Measurements from ENCODE around the gene GFER.
"Not testable (repeated sequence)": the region's sequence is repeated elsewhere in the genome, so short reads cannot be mapped to it uniquely, and the experiment has no call there.

Gene GFER

DNA sequence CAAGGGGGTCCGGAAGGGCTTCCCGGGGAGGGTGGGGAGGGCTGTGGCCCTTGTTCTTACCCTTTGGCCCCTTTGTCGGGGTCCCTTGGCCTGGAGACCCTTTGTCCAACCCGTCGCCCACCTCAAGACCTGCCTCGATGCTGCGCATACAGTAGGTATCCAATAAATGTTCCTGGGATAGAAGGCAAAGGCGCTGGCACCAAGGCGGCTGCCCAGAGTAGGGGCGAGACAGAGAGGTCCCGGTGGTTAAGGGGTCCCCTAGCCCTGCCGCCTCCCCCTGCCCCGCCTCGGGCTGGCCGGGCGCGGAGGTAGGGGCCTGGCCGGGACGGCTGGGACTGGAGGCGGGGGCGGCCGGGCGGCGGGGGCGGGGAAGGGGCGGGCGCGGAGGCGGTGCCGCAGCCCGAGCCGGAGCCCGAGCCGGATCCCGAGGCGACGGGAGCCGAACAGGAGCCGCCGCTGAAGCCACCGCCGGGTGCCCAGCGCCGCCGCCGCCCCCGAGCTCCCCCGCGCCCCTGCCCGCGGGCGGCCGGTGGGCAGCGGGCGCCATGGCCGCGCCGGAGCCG is 42.5 kb downstream of the GFER start, which contains the start of gene NHERF2:
NHERF2 (plus strand) TSS at position 442 of the 563 bp plus-strand sequence; CDS start at position 546, 104 bp downstream.
- DNase-seq (ENCODE audit: low read depth), result no peak

DNA sequence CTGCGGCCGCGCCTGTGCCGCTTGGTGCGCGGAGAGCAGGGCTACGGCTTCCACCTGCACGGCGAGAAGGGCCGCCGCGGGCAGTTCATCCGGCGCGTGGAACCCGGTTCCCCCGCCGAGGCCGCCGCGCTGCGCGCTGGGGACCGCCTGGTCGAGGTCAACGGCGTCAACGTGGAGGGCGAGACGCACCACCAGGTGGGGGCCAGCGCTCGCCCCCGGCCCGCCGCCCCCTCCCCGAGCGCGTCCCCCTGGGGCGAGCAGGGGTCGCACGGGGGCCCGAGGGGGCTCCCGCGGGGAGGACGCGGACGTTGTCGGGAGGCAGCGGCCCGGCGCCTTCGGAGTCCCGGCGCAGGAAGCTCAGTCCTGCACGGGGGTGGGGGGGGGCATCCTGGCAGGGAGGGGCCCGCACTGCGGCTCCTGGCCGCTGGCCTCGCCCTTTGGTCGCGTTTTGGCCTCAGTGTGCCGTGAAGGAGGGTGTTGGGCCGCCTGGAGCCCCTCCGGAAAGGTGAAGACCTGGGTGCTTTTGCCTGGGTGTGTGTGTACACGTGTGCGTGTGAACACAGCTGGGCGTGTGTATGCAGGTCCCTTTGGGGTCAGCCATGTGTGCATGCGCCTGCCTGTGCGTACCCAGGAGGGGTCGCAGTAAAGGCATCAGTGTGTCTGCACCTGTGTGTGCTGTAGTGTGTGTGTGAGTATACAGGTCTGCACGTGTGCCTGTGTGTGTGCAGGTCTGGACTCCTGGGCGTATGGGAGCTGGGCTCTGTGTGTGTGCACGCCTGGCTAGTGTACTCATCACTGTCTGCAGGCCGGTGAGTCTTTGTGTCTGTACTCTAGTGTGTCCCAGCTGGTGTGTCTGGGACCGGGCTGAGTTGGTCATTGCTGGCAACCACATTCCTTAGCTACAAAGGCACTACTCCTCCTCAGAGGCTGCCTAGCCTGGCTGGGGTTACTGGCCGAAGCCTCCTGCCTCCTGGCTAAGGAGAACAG is 43.3 kb downstream of the GFER start:
- DNase-seq (ENCODE audit: low read depth), result no peak

GRCh38 chr16:2028146-2028545 is 44.2 kb downstream of the GFER start:
- no peak for DNase-seq (ENCODE audit: low read depth)

DNA sequence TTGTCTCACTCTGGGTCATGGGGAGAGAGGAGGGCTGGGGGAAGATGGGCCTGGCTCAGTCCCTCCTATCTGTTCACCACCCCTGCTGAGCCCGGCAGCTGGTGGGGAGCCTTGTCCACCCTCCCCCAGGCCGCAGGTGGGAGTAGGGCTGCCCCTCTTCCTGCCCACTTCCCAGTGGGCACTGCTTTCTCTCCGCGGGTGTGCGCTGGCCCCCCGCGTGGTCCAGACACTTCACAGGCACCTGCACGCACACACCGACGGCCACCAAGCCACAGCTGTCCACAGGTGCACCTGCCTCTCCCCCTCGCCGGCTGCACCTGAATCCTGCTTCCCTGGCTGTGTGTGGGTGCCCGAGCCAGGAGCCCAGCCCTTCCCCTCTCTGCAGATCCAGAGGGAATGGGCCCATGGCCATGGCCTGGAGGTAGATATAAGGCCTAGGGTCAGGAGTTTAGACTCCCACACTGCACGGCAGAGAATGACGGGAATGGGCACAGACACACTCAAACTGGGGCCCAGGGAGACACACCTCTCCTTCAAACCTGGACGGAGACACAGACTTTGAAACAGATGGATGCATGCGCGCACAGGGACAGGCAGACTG is 44.7 kb downstream of the GFER start:
- no peak for DNase-seq (ENCODE audit: low read depth)

- DNase-seq (ENCODE audit: low read depth), result no peak
Measured at GRCh38 chr16:2029350-2029749, 45.4 kb downstream of the GFER start.

DNA sequence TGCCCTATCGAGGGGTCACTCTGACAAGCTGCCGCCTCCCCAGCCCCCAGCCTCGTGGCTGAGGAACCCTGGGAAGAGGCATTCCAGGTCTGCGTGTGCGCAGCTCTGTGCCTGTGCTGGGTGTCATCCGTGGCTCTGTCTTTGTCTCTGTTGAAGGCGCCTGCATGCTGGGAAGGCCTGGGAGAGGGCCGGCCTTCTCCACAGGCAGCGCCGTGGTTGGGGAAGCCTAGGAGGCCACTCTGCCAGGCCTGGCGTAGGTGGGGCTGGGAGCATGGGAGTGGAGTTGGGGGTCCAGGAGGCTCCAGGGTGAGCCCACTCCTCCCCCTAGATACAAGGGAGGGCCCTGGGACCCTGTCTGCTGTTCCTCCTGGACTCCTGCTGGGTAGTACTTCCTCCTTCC is 46.0 kb downstream of the GFER start:
- DNase-seq (ENCODE audit: low read depth), result no peak

DNA sequence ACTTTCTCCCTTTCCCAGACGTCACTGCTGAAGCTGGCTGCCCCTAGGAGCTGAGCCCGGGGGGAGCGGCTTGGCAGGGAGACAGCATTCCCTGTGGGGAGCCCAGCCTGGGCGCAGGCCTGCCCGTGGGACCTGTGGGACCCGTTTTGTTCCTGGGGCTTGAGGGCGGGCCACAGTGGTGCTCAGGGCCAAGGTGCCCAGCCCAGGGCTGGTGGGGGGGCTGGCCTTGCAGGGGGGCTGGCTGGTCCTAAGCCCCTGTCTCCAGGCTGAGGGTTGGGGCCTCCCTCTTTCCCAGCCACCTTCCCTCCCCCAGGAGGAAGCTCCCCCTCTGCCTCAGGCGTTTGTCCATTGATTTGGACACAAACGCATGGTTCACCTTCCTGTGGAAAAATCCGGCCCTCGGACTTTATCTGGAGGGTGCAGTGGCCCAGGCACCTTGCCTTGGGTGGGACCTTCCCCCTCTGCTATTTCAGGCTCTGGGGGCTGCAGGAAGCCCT is 47.1 kb downstream of the GFER start:
- no peak for DNase-seq (ENCODE audit: low read depth)

GRCh38 chr16:2032285-2033056 is 48.5 kb downstream of the GFER start:
- no peak for DNase-seq (ENCODE audit: low read depth)

- DNase-seq (ENCODE audit: low read depth), result no peak
Measured at GRCh38 chr16:2033057-2033908, 49.3 kb downstream of the GFER start.

- not testable (repeated sequence) for DNase-seq (ENCODE audit: low read depth)
Measured at GRCh38 chr16:2033909-2034695, 50.1 kb downstream of the GFER start.

DNA sequence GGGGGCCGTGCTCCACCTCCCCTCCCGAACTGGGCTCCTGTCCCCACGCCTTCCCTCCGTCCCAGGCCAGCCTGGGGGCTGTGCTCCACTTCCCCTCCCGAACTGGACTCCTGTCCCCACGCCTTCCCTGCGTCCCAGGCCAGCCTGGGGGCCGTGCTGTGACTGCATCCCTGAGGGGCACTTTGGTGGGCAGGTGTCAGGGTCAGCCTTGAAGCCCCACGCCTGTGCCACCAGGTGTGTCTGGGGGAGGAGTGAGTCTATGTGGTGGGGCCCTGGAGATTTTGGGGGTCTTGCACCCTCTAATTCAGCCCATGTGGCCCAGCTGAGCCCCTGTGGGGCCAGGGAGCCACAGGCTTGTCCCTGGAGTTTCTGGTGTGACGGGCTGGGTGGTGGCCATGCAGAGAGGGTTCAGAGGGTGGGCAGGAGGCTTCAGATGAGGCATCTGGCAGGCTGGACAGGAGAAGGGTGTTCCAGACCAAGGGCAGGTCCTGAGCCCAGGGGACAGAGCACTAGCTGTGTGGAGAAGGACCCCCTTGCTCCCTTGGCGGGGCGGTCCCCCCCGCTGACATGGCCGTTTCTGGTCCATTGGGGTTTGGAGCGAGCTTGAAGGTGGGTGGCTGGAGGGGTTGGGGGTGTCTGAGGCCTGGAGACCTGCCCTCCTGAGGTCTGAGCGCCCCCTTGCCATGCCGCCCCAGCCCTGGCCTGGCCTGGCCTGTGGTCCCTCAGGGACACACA is 50.9 kb downstream of the GFER start:
- no peak for DNase-seq (ENCODE audit: low read depth)

- no peak for DNase-seq (ENCODE audit: low read depth)
Measured at GRCh38 chr16:2035431-2036199, 51.6 kb downstream of the GFER start.

DNA sequence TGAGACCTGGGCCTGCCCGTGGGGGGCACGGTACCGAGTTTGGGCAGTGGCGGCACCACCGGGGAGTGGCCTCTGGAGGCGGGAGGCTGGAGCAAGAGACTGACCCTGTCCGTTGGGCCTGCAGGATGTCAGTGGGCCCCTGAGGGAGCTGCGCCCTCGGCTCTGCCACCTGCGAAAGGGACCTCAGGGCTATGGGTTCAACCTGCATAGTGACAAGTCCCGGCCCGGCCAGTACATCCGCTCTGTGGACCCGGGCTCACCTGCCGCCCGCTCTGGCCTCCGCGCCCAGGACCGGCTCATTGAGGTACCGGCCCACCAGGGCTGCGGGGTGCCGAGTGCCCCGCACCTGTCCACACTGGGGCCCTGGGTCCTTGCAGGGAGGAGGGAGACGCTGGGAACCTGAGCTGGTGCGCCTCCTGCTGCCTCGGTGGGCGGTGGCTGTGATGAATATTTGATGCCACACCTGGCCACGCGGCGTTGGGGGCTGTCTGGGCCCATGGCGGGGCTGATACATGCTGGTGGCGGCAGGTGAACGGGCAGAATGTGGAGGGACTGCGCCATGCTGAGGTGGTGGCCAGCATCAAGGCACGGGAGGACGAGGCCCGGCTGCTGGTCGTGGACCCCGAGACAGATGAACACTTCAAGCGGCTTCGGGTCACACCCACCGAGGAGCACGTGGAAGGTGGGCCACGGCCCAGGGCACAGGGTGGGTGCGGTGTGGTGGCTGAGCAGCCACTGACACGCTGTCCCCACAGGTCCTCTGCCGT is 52.4 kb downstream of the GFER start:
- no peak for DNase-seq (ENCODE audit: low read depth)

DNA sequence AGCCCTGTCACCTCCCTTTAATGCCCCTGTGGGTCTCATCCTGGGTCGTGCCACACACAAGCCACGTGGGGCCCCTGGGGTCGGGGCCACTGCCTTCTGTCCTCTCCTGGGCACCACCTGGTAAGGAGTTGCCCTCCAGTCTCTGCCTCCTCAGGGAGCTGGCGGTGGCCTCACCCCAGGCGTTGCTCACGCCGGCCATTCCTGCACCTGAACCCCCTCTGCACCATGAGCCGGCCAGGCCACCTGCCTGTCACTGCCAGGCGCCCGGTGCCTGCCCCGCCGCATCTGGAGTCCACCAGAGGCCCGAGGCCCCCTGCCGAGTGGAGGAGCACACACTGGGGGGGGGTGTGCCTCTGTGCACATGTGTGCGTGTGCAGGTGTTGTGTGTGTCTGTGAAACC is 53.1 kb downstream of the GFER start:
- no peak for DNase-seq (ENCODE audit: low read depth)
